Activated CD4-positive, alpha-beta T cell treated with anti-CD3 and anti-CD28 coated beads, Interleukin-2, amount 10 ng/mL, durations not matched to agents 24 days and 14 days (primary cell): ENCODE data around the gene ZNF138. TPM values are rescaled to one million over a fixed set of nuclear protein-coding genes. Genes with fewer than 3 reads are reported as not detected.
A peak's percentile ranks its signal among the peaks of the same experiment; 100 is the strongest.
"Not testable (repeated sequence)": the region's sequence is repeated elsewhere in the genome, so short reads cannot be mapped to it uniquely, and the experiment has no call there.

Experiments used
- DNase-seq: peaks from one replicate; pipeline ENCODE4 v3.0.0; 2022
- H3K27ac Mint-ChIP-seq: one replicate; pipeline ENCODE4 v1.8.0; 2022; ENCODE audit warnings: mild to moderate bottlenecking, mixed read lengths
- H3K27me3 Mint-ChIP-seq: one replicate; pipeline ENCODE4 v1.8.0; 2022; ENCODE audit warnings: mixed read lengths
- H3K36me3 Mint-ChIP-seq: one replicate; pipeline ENCODE4 v1.8.0; 2022; ENCODE audit warnings: low read depth, mild to moderate bottlenecking, mixed read lengths
- H3K4me1 Mint-ChIP-seq: one replicate; pipeline ENCODE4 v1.8.0; 2021; ENCODE audit warnings: mixed read lengths
- H3K4me3 Mint-ChIP-seq: one replicate; pipeline ENCODE4 v1.8.0; 2022; ENCODE audit warnings: mild to moderate bottlenecking, moderate library complexity, mixed read lengths
- H3K9me3 Mint-ChIP-seq: one replicate; pipeline ENCODE4 v1.8.0; 2021; ENCODE audit warnings: mixed read lengths
- intact Hi-C: fragments of 100-400 bp; cut with micrococcal nuclease; formaldehyde crosslinking; loops from one replicate; pipeline ENCODE4 v1.15.1; 2023
- total RNA-seq: library from RNA; stranded (reverse); gene quantifications from 2 replicates; pipeline ENCODE4 v1.2.3, GENCODE V29; 2022

The ZNF138 gene
- total RNA-seq, 1 donor from 2014 or later = 8.6 TPM

DNA sequence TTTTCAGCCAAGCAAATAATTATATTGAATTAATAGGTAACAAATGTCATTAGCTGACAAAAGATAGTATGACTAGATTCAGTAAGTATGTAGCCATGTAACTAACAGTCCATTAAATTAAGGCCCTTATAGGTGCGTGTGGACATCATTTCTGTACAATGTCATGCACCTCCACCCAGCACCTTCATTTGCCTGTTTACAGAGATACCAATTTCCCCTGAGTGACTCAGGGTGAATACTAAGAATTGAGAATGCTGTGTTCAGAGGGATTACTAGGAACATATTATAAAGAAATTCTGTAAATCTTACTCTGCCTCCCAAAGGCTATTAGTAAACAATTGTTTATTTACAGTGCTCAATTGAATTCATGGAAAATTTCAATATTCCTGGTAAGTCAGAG lies 60.7 kb downstream of the ZNF138 start:
- no peaks in the 10 kb centered on the region for H3K4me1 Mint-ChIP-seq
- no peaks in the 10 kb centered on the region for H3K36me3 Mint-ChIP-seq
- H3K4me3 Mint-ChIP-seq = no peak overlapping the region
- no peaks in the 10 kb centered on the region for H3K27me3 Mint-ChIP-seq
- intact Hi-C loops = no loop called here
- no peak for DNase-seq
- H3K9me3 Mint-ChIP-seq = peaks cover 3% of the 10 kb centered on the region
- no peak overlapping the region for H3K27ac Mint-ChIP-seq

DNA sequence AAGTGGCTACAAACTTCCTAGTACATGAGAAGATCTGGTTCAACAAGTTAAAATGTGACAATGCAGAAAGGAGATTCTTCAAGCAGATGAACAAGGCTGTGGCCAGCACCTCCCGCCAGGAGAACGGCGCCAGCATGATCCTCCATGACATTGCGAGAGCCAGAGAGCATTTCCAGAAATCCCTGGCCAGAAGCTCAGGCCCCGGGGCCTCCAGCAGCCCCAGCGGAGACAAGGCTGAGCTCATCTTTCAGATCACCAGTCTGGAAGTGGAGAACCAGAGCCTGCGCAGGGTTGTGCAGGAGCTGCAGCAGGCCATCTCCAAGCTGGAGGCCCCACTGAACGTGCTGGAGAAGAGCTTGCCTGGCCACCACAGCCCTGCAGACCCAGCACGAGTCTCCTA lies 68.8 kb downstream of the ZNF138 start:
- Mint-ChIP-seq H3K36me3 (no peaks in the 10 kb centered on the region), H3K9me3 (no peaks in the 10 kb centered on the region), H3K4me1 (no peaks in the 10 kb centered on the region), H3K4me3 (no peak overlapping the region), H3K27me3 (no peaks in the 10 kb centered on the region), H3K27ac (no peak overlapping the region)
- intact Hi-C loops = no loop called here
- DNase-seq = no peak

- H3K4me3 Mint-ChIP-seq, H3K4me1 Mint-ChIP-seq, DNase-seq, H3K27ac Mint-ChIP-seq, H3K27me3 Mint-ChIP-seq, H3K9me3 Mint-ChIP-seq, intact Hi-C loops, H3K36me3 Mint-ChIP-seq: not testable (repeated sequence)
Observed at GRCh38 chr7:64863530-64863929, 69.3 kb downstream of the ZNF138 start.

DNA sequence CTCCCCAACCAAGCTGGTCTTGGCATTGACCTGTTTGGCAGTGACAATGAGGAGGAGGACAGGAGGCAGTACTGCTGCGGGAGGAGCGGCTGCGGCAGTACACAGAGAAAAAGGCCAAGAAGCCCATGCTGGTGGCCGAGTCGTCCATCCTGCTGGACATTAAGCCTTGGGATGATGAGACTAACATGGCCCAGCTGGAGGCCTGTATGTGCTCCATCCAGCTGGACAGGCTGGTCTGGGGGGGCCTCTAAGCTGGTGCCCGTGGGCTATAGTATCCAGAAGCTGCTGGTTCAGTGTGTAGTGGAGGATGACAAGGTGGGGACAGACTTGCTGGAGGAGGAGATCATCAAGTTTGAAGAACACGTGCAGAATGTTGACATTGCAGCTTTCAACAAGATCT lies 69.7 kb downstream of the ZNF138 start:
- Mint-ChIP-seq H3K36me3 (no peaks in the 10 kb centered on the region), H3K27me3 (no peaks in the 10 kb centered on the region), H3K27ac (no peak overlapping the region), H3K4me1 (no peaks in the 10 kb centered on the region), H3K4me3 (no peak overlapping the region), H3K9me3 (no peaks in the 10 kb centered on the region)
- intact Hi-C loops = no loop called here
- DNase-seq = no peak

GRCh38 chr7:64867863-64868440 lies 73.7 kb downstream of the ZNF138 start:
- intact Hi-C loops = no loop called here
- peaks cover 4% of the 10 kb centered on the region for H3K9me3 Mint-ChIP-seq

GRCh38 chr7:64868499-64868898 lies 74.3 kb downstream of the ZNF138 start:
- Mint-ChIP-seq H3K27ac (no peak overlapping the region), H3K9me3 (peaks cover 4% of the 10 kb centered on the region), H3K4me1 (no peaks in the 10 kb centered on the region), H3K36me3 (no peaks in the 10 kb centered on the region), H3K4me3 (no peak overlapping the region), H3K27me3 (no peaks in the 10 kb centered on the region)
- intact Hi-C loops = no loop called here
- DNase-seq = peak; percentile 30

More at GRCh38 chr7:64867863-64868440, 73.7 kb downstream of the ZNF138 start:
- Mint-ChIP-seq H3K4me1 (no peaks in the 10 kb centered on the region), H3K27me3 (no peaks in the 10 kb centered on the region), H3K27ac (no peak overlapping the region), H3K36me3 (no peaks in the 10 kb centered on the region), H3K4me3 (no peak overlapping the region)
- DNase-seq = peak; percentile 34

GRCh38 chr7:64869121-64869725 lies 75.0 kb downstream of the ZNF138 start:
- Mint-ChIP-seq H3K36me3 (no peaks in the 10 kb centered on the region), H3K4me3 (no peak overlapping the region), H3K27me3 (no peaks in the 10 kb centered on the region), H3K27ac (no peak overlapping the region), H3K9me3 (peaks cover 4% of the 10 kb centered on the region), H3K4me1 (no peaks in the 10 kb centered on the region)
- no peak for DNase-seq
- intact Hi-C loops = no loop called here

GRCh38 chr7:64869912-64870562 lies 75.8 kb downstream of the ZNF138 start:
- no peak for DNase-seq
- Mint-ChIP-seq H3K4me3 (no peak overlapping the region), H3K27me3 (no peaks in the 10 kb centered on the region), H3K9me3 (peaks cover 4% of the 10 kb centered on the region), H3K27ac (no peak overlapping the region), H3K4me1 (no peaks in the 10 kb centered on the region), H3K36me3 (no peaks in the 10 kb centered on the region)
- intact Hi-C loops = no loop called here

DNA sequence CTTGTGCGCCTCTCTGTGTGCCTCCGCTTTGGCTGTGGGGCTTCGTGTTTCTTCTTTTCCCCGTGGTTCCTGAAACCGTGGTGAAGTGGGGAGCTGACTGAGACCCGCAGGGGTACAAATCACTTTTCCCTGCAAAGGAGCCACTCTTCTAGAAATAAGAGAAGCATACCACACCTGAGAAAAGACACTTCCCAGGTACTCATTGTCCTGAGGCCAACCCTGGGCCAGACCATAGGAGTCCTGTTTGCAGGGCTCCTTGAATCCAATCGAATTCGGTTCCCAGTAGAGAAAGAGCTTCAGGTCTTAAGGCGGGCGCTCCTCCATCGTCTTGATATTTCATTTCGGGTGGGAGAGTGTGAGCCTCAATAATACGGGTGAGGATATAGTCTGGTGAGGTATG lies 76.4 kb downstream of the ZNF138 start:
- Mint-ChIP-seq H3K9me3 (peaks cover 4% of the 10 kb centered on the region), H3K27me3 (no peaks in the 10 kb centered on the region), H3K27ac (no peak overlapping the region), H3K4me3 (no peak overlapping the region), H3K4me1 (no peaks in the 10 kb centered on the region), H3K36me3 (no peaks in the 10 kb centered on the region)
- peak; percentile 22 for DNase-seq
- intact Hi-C loops = no loop called here

- intact Hi-C loops = no loop called here
- no peaks in the 10 kb centered on the region for H3K27me3 Mint-ChIP-seq
- H3K36me3 Mint-ChIP-seq = no peaks in the 10 kb centered on the region
- no peaks in the 10 kb centered on the region for H3K4me1 Mint-ChIP-seq
- peaks cover 4% of the 10 kb centered on the region for H3K9me3 Mint-ChIP-seq
- DNase-seq = no peak
- no peak overlapping the region for H3K27ac Mint-ChIP-seq
- H3K4me3 Mint-ChIP-seq = no peak overlapping the region
Observed at GRCh38 chr7:64871761-64872160, 77.5 kb downstream of the ZNF138 start.

DNA sequence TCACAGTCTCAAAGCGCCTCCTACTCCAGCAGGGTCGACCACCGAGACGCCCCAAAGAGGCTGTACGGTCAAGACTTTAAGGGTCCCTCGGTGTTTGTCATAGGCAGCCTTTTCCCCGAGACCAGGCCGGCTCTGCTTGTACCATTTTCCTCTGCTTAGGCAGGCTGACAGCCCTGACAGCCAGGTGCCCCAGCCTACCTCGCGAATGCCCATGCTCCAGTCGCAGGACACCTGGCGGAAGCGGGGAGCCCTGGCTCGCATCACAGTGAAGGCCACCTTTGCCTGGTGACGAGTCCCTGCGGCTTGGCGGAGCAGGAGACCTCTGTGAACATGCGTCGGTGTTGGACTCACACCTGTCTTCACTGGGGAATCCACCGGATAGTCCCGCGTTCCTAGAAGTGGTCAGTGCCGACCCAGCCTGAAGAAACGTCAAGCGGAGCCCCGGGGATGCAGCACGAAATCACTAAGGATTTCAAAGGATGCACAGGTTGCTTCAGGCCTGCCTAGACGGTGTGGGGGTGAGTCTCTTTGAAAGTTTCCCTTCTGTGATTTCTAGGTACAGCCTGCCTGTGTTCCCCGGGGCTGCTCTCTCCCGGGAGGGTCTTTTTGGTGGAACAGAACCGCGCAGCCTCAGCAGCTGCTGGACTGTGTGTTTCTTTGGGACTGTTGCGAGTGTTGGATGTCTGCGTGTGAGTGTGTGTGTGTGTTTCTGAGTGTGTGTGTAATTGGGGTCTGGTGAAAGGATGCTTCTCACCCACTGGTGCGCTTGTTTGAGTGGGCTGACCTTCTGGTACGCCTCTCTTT lies 78.3 kb downstream of the ZNF138 start:
- Mint-ChIP-seq H3K4me3 (no peak overlapping the region), H3K4me1 (no peaks in the 10 kb centered on the region), H3K27ac (no peak overlapping the region), H3K9me3 (peaks cover 4% of the 10 kb centered on the region), H3K27me3 (no peaks in the 10 kb centered on the region), H3K36me3 (no peaks in the 10 kb centered on the region)
- intact Hi-C loops = no loop called here
- DNase-seq = peak; percentile 37

DNA sequence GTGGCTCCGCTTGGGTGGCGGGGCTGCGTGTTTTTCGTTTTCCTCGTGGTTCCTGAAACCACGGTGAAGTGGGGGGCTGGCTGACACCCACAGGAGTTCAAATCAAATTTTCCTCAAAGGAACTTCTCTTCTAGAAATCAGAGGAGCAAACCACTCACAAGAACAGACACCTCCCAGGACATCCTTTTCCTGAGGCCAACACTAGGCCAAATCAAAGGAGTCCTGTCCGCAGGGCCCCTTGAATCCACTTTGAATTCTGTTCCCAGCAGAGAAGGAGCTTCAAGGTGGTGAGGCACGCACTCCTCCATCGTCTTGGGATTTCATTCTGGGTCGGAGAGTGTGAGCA lies 78.9 kb downstream of the ZNF138 start:
- peak; percentile 8 for DNase-seq
- no peak overlapping the region for H3K4me3 Mint-ChIP-seq
- intact Hi-C loops = no loop called here
- no peaks in the 10 kb centered on the region for H3K36me3 Mint-ChIP-seq
- H3K27ac Mint-ChIP-seq = no peak overlapping the region
- no peaks in the 10 kb centered on the region for H3K4me1 Mint-ChIP-seq
- peaks cover 4% of the 10 kb centered on the region for H3K9me3 Mint-ChIP-seq
- no peaks in the 10 kb centered on the region for H3K27me3 Mint-ChIP-seq

- peak; percentile 23 for DNase-seq
- Mint-ChIP-seq H3K27me3 (no peaks in the 10 kb centered on the region), H3K4me3 (no peak overlapping the region), H3K4me1 (no peaks in the 10 kb centered on the region), H3K9me3 (peaks cover 4% of the 10 kb centered on the region), H3K27ac (no peak overlapping the region), H3K36me3 (no peaks in the 10 kb centered on the region)
- intact Hi-C loops = no loop called here
Observed at GRCh38 chr7:64873517-64873916, 79.3 kb downstream of the ZNF138 start.

DNA sequence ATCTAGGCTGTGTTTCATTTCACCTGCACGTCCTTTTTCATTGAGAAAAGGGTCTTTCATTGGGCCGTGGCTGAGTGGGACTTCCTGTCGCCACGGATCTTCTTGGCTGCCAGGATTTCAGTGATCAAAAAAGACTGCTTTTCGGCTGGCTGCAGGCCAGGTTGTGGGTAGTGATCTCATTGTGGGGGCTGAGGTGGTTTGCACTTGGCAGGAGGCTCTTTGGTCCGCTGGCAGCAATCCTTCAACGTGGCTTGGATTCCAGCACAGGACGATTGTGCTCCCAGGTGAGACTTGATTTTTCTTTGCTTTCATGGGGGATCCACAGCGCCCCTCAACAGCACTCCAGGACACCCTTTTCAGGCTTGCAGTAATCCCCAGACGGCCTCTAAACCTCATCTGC lies 79.9 kb downstream of the ZNF138 start:
- intact Hi-C loops = no loop called here
- no peak overlapping the region for H3K4me3 Mint-ChIP-seq
- no peak overlapping the region for H3K27ac Mint-ChIP-seq
- no peaks in the 10 kb centered on the region for H3K4me1 Mint-ChIP-seq
- no peaks in the 10 kb centered on the region for H3K27me3 Mint-ChIP-seq
- peaks cover 10% of the 10 kb centered on the region for H3K9me3 Mint-ChIP-seq
- H3K36me3 Mint-ChIP-seq = no peaks in the 10 kb centered on the region
- DNase-seq = peak; percentile 12
